D341Med (cell line): ENCODE results near the gene RNF144A.

ENCODE experiments used
- DNase-seq: peaks from one replicate; pipeline ENCODE4 v3.0.0; 2012; ENCODE audit warnings: low spot score

Gene RNF144A

DNA sequence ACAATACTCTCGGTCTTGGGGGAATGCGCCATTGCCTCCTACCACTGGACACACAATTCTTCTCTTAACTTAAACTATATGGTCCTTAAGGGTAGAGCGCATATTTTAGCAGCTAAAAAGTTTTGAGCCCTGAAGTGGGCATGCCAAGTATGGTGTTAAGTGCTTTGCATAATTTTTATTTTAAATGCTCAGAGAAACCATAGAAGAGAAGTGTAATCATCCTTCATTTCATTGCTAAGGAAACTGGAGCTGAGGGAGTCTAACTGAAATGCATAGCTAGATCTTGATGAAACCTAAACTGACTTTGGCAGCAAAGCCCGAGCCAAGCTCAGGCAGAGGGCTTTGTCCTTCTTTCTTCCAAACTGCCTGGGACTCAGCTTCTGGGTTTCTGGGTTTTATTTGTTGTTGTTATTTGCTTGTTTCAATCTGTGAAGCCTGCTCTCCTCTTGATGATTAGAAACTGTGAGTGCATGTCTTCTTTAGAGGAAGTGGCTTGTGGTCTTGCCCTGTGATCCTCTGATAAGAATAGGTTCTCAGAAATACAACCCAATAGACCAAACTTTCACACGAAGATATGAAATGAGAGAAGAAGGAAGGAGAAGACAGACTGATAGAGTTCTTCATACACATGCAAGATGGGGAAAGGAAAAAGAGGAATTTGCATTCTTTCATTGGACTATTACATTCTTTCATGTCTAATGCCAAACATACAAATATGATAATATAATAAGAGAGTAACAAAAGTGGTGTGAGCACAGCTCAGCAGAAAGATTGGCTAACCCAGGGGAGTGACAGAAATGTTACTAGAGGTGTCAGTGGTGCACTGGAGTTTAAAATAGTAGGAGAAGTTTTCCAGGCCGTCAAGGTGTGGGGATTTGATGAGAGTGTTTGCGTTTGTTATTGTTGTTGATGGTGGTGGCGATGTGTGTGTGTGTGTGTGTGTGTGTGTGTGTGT, 7.5 kb upstream of the RNF144A start:
- no peak for DNase-seq

DNA sequence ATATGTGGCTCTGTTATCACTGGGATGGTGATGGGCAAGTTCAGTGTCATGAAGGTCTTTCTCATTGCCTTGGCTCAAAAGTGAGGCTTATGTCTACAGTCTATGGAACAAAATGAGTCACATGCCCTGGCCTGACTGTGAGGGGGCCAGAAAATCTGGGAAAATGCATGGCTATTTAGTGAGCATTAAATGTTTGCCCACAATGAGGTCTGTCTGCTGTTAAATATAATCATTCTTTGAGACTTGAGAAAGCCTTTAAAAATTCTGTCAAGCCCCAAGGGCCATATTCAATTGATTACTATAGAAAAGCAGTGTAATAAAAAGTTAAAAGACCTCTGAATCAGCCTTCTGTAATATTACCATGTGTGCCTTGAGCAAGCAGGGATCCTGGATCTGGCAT, 5.5 kb upstream of the RNF144A start:
- DNase-seq: no peak

DNA sequence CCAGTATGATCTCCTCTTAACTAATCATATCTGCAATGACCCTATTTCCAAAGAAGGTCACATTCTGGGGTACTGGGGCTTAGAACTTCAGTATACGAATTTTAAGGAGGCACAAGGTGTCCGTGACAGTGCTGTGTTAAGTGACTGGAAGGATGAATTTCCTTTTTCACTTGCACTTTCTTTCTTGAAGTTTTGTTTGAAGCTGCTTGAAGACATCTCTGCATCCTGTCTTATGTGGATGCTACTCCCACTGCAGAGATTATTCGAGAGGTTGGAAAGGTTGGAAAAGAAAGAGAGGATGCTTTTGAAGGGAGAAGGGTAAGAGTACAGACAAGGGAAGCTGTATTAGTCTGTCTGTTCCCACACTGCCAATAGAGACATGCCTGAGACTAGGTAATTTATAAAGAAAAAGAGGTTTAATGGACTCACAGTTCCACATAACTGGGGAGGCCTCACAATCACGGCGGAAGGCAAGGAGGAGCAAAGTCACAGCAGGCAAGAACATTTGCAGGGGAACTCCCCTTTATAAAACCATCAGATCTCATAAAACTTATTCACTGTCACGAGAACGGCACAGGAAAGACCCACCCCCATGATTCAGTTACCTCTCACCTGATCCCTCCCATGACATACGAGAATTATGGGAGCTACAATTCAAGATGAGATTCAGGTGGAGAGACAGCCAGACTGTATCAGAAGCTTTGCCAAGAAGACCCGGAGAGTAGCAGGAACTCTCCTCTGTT, 3.6 kb upstream of the RNF144A start:
- no peak for DNase-seq

DNA sequence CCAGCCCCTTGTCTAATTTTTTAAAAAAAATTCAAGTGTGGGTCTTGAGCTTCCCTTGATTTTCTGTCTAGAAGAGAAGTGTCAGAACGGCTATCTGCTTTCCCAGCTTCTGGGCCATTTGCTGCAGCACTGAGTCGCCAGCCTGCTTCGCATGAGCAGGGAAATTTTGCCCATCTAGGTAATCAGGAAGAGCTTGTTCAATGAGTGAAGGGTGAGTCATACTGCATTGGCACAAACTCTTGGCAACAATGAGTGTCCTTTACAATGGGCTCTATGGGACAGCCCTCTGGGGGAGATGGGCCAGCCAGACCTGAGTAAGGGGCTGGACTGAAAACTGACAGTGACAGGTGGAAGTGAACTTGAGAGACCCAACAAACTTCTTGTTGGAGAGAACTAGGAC, 2.4 kb upstream of the RNF144A start:
- no peak for DNase-seq

DNA sequence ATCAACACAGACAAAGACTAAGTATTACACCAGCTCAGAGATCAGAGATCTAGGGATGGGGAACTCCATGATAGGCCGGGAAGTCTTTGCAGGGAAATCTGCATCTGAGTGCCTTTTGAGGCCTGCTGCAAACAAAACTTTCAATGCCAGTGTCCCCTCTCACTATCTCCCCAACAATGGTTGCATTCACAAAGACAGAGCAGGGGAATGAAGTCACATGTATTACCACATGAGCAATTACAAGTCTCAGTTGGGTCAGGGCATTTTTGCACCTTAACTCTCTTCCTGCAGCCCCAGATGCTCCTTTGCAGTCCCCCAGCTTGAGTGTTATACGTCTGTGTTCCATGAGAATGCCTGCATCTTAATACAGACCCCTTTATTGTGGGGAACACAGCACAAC, 1.8 kb upstream of the RNF144A start:
- no peak for DNase-seq

DNA sequence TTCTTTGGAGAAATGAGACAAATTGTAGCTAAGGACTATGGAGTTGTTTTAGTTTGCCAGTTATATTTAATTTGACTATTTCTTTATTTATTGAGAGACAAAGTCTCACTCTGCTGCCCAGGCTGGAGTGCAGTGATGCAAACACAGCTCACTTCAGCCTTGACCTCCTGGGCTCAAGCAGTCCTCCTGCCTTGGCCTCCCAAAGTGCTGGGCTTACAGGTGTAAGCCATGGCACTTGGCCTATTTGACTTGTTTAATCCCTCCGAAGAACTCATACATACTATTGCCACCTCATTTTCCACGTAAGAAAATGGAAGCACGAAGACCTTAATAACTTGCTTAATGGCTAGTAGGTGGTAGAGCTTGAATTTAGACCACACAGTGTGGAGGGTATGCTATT, 988 bp upstream of the RNF144A start:
- DNase-seq: no peak

DNA sequence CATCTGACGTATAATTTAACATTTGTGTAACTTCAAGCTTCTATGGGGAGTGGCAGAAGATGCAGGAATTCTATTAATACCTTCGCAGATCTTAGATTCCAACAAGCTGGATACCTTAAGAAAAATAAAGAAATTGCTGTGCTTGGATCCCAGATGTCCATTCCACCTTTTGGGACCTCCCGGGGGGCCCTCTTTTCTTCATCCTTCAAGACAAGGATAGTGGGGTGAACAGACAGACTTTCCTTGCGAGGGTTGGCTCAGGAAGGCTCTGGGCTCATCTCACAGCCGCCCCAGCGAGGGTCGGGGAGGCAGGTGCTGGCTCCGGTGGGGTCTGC, 509 bp upstream of the RNF144A start:
- DNase-seq: no peak

DNA sequence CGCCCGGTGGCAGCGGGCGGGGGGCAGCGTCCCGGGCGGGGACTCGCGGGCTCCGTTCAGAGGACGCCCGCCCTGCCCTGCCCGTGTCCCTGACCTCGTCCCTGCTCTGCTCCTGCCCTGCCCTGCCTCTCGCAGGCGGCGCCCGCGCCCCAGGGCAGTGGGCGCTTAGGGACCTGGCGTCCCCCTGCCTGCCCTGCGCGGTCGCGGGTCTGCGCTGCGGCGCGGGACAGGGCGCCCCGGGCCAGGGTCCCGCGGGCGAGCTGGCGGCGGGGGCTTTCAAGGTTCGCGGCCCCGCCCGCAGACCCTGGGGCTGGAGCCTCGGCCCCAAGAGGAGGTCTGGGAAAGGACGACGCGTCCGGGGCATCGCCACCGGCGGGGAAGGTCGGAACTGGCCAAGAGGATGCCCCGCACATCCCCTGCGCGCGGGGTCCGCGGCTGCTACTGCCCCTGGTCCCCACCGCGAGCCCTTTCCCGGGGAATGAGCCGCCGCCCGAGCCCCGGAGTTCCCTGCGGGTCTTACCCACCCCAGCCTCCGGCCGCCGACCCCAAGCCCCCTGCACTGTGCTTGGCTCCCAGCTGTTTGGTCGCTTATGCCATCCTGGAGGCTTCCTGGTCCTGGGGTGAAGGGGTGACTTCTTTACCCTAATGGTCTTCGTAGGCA, 679 bp downstream of the RNF144A start:
- no peak for DNase-seq

DNA sequence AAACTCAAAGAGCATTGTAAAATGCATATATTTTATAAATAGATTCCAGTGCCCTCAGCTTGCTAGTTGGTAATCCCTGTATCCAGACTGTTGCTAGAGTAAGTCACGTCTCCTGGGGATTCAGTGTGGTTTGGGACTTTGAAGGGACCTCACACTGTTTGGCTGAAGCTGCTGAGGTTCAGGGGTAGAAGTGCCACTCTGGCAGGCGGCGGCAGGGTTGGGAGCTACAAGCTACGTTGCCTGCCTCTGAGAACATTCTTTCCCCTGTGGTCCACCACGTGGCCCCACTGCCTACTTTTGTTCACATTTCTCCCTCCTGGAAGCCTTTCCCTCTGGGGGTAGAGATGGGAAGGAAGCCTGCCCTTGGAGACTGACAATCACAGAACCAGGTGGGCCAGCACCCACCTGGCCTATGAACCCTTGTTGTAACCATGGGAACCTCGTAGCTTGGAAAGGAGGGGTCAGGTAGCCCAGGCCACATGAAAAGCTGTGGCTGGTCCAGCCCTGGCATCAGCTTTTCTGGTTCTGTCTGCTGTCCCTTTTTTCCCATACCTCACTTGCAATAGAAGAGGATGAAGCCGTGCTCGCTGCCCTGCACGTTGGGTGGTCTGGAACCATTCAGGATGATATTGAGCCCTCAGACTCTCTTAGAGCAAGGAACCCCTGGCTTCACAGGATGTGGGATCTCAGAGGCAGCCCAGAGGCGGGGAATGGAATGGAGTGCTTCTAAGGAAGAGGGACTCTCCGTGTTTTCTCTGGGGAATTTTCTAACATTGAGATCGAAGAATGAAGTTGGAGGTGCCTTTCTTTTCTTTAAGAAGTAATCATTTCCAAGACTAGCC, 2.9 kb downstream of the RNF144A start:
- no peak for DNase-seq

DNA sequence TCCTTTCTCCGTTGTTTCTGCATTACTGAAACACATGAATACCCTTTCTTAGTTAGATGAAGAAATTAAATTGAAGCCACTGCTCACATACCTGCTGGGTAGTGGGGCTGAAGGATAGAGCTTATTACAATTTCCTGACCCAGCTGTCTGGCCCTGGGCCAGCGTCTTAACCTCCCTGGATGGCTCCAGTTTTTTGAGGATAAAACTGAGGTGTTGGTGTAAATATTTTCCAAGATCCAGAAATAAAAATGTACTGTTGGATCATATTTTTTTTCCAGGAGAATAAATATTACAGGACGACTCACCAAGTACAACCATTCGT, 3.5 kb downstream of the RNF144A start:
- DNase-seq: no peak

DNA sequence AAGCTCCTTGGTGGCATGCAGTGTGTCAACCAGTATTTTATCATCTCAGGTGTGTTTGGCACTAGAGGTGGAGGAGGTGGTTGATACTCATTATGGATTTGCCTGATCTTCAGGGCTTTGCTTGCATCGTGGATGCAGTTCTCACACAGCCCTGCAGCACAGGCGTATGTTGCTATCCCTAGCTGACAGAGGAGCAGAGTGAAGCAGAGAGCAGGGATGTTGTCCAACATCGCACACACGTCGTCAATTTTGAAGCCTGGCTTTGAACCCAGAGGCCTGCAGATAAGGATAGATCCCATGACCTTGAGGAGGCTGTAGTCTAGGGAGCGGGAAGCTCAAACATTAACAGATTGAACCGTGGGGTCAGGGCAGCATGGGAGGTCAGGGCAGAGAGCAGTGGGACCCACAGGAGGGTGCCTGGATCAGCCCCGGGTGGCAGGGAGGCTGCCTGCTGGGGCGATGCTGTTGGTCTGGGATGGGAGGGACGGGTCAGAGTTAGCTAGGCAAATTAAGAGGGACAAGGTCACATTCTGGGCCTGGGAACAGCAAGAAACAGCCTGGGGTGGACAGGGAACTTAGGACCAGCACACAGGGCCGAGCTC, 4.2 kb downstream of the RNF144A start:
- DNase-seq: no peak

DNA sequence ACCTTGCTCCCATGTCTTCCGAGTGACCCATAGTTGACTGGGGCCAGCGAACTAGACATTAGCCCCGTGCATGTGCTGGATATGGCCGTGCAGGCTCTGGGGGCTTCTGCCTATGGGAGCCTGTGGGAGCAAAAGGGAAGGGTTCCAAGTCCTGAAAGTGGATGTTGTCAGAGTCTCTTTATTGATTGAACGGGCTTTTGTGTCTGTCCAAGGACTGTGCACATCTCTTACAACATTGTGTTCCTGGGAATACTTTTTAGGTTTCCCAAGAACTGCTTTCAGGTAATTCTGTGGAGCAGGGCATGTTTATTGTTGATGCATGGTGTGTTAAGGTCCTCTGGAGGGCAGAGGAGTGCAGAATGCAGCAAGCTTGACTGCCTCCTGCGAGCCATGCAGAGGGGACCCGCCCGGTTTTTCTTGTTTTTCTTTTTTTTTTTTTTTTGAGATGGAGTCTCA, 5.0 kb downstream of the RNF144A start:
- DNase-seq: no peak

DNA sequence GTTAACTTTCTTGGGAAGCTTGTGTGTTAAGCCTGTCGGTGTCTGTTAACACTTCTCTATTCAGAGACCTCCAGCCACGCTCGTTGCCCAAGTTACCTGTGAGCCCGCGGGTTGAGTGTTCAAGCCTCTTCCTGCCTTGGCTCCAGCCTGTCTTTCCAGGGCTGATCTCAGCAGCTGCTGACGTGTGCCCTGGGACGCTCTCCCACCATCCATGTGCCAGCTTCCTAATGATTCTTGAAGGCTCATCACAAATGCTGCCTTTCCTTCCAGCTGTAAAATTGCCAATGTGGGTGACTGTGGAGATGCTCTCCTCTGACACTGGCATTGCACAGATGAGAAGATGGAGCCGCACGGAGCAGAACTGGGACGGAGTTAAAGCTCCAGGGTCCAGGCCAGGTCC, 6.1 kb downstream of the RNF144A start:
- no peak for DNase-seq

DNA sequence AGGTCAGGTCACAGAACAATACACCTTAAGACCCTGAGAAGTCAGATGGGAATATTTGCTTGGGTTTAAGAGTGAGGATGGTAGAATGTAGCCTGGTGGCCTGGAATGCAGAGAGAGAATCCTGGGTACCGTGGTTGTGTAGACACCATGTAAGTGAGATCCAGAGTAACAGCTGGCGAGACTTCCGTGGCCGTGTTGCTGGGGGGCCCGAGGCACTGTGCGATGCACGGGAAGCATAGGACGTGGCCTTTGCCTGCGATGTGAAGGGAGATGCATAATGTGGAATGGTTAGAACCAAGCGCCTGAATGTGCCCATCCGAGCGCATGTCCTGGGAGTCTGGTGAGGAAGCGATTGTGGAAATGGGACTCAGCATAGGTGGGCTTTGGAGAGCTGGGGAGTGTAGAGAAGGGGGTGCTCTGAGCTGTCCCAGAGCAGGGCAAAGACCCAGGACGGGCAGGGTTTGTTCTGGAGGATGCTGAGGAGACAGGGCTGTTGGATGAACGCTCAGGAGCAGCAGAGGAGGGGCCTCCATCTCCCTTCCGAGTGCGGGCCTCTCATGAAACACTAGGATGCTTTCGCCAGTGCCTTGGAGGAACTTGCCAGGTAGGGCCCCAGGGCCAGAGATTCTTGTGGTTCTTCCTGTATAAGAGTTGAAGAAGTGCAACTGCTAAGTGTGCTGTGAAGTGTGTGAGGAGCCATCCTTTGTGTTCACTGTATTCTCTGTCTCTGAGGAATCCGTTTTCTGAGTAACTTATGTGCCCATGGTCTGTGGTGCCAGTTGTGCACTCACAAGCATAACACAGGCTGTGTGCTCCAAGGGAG, 7.1 kb downstream of the RNF144A start:
- DNase-seq: no peak

DNA sequence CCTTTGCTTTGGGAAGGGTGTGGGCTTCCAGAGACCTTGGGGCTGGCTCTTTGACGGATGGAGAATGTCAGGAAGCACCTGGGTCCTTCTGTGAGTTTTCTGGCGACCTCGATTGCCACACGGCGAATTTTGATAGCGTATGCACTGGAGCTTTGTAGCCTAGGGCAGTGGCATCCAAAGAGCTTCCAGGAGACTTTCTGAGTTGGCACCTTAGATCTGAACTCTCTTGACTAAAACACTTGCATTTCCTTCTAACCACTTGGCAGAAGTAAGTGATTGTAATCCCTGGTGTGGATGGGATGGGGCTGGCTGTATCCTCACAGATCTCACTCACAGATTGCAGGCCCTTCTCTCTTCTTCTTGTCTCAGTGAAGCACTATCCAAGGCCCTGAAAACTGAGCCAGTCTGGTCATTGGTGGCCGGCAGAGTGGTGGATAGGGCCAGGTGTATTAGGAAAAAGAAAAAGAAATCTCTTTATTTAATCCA, 7.8 kb downstream of the RNF144A start:
- DNase-seq: no peak

DNA sequence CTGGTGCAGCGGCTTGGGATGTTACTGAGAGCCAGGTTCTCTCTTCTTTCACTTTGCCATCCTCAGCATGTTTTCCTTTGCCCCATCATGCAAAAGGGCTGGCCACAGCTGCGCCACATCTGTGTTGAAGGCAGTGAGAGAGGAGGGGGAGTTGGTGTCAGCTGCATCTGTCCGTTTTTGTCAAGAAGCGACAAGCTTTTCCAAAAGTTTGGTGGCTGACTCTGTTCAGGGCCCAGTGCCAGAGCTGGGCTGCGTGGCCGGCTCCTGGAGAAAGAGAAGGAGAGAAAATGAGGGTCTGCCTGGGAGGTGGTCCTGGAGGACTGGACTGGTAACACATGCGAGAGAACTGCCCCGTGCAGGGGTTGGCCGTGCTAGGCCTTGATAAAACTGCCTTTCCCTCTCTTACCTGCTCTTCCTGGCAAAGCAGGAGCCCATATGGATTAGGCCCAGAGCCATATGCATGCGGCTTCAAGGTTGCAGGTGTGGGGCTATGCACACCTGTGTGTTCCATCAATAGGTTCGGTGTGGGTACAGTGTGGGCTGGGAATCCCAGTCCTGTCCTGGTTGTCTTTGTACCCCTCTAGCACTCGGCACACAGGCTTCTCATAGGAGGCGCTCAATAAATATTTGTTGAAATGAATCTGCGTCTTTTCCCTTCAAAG, 9.0 kb downstream of the RNF144A start:
- DNase-seq: no peak

DNA sequence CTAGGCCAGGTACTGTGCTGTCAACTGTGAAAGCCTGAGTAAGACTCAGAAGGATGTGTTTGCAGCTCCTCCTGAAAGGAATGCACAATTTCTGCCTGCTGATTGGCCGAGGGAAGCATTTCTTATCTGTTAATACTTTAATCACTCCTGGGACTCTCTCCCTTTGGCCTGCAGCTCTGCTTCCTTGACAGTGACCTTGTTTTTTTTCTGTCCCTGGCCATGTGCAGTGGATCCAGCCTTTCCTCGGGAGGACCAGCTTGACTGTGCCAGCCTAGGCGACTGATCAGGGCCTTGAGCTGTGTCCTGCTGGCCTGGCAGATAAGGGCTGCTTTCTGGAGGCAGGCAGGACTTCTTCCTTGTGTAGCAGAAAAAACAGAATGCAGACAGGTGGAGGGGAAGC, 10.0 kb downstream of the RNF144A start:
- peak; percentile 61 for DNase-seq

DNA sequence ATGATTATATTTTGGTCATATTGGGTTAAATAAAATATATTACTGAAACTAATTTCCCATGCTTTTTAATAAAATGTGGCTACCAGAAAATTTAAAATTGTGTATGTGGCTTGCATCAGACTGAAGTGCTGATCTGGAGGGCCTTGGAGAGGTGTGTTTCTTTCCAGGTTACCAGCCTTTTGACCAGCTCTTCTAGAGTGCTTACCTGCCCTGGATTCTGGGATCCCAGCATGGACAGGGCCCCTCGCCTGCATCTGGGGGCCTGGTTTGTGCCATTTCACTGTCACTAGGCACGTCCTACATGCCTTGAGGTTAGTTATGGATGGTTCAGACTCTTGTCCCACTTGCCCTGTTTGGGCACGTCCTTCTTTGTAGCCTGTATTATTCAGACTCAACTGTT, 10.5 kb downstream of the RNF144A start:
- DNase-seq: no peak

DNA sequence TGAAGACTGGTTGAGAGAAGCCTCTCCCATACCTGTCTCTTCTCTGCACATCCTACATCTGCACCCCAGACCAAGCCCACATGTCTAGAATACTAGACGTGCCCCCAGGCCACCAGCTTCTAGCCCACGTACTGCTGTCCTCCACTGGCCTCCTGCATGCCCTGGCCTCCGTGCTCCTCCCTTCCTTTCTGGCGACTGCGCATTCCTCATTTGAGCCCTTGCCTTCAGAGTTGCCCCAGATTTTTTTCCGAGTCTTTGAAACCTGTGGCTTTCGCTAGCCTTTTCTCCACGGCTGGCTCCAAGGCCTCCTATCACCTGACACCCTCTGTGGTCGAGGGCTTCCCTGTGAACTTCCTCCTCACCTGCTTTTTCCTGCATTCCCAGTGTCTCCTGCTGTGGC, 11.2 kb downstream of the RNF144A start:
- DNase-seq: no peak

DNA sequence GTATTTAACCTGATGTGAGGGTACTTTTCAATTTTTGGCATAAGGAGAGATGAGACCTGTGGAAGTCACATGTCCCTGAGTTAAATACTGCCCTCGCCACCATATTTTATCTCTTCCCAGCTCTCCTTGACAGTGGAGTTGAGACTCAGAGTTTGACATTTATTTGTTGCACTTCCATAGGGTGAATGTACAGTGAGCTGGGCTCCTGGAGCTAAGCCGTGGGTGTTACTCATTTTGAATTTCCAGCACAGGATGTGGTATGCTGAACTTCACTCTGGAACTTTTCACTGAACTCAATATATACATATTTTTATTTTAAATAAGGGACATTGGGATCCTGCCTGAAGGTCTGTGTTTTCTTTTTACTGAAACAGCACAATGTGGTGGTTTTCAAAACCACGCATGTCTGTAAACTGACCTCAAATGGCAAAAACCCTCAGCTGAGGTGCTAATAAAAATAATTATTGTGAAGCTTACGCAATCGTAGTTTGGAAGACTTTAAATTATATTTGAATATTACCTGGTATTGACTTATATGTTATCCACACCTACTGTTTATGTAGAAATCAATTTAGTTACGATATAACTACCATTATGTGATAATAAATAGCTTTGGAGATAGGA, 12.1 kb downstream of the RNF144A start:
- DNase-seq: no peak
